ENCODE measurements around the gene A3GALT2. TPM values are rescaled to one million over a fixed set of nuclear protein-coding genes. Genes with fewer than 3 reads are reported as not detected.

A3GALT2 gene
- polyA plus RNA-seq, 3 donors: not detected

GRCh38 chr1:33266766-33267165 is 54.1 kb downstream of the A3GALT2 start:
- Histone ChIP-seq H2AFZ (ENCODE audit: insufficient read depth, low read depth, low read length, poor library complexity, severe bottlenecking) (no peak overlapping the region), H3K27me3 (ENCODE audit: control insufficient read depth in 2 of 2, insufficient read depth in 2 of 2, low read length in 2 of 2) (no peaks in the 10 kb centered on the region), H3K4me1 (ENCODE audit: control insufficient read depth in 1 of 2, insufficient read depth in 2 of 2, low read length in 2 of 2) (no peaks in the 10 kb centered on the region), H3K4me2 (replicated peaks; ENCODE audit: extremely low read depth, low read length, poor library complexity, severe bottlenecking) (no peak overlapping the region), H3K27ac (ENCODE audit: low read depth in 1 of 2, low read length in 2 of 2) (no peak overlapping the region), H3K4me3 (replicated peaks in 1 of 3; ENCODE audit: low read depth in 2 of 3, low read length in 3 of 3) (no peak overlapping the region), H3K9me3 (replicated peaks in 1 of 2; ENCODE audit: control insufficient read depth in 1 of 2, insufficient read depth in 1 of 2, low read length in 2 of 2) (no peaks in the 10 kb centered on the region), H3K36me3 (replicated peaks in 1 of 2; ENCODE audit: control insufficient read depth in 1 of 2, insufficient read depth in 2 of 2, low read length in 2 of 2) (peaks cover 14 to 51% of the 10 kb centered on the region in 2 donors), H3K79me2 (ENCODE audit: insufficient read depth, low read length) (peaks cover 57% of the 10 kb centered on the region), H4K20me1 (ENCODE audit: insufficient read depth, low read length) (peaks cover 99% of the 10 kb centered on the region), H3K9ac (ENCODE audit: insufficient read depth, low read length, poor library complexity, severe bottlenecking) (no peak overlapping the region)
- Mint-ChIP-seq H3K9me3 (no peaks in the 10 kb centered on the region), H3K27me3 (ENCODE audit: low read depth in 3 of 3) (peaks cover 0 to 1% (median 1%) of the 10 kb centered on the region in 3 donors), H3K4me3 (no peak overlapping the region), H3K36me3 (peaks cover 28 to 49% of the 10 kb centered on the region in 2 donors), H3K27ac (no peak overlapping the region), H3K4me1 (peaks cover 4% of the 10 kb centered on the region)
- no peak for TF ChIP-seq CTCF (IDR thresholded peaks at IDR 0.05)
- no peak for DNase-seq
- 84% methylated on average over 4 of the region's 6 CpGs for WGBS (ENCODE audit: insufficient coverage)
- intact Hi-C loops (cut with micrococcal nuclease): no loop called here

- Mint-ChIP-seq H3K9me3 (no peaks in the 10 kb centered on the region), H3K27me3 (ENCODE audit: low read depth in 3 of 3) (peaks cover 0 to 1% (median 1%) of the 10 kb centered on the region in 3 donors), H3K4me3 (no peak overlapping the region), H3K4me1 (peaks cover 8% of the 10 kb centered on the region), H3K36me3 (peaks cover 22 to 41% of the 10 kb centered on the region in 2 donors), H3K27ac (peak overlapping the region in 1 of 7 donors; percentile 43)
- peaks cover 99% of the 10 kb centered on the region for H4K20me1 ChIP-seq (ENCODE audit: insufficient read depth, low read length)
- no peak overlapping the region for H2AFZ ChIP-seq (ENCODE audit: insufficient read depth, low read depth, low read length, poor library complexity, severe bottlenecking)
- no peak for TF ChIP-seq CTCF (IDR thresholded peaks at IDR 0.05)
- no peak overlapping the region for H3K9ac ChIP-seq (ENCODE audit: insufficient read depth, low read length, poor library complexity, severe bottlenecking)
- H3K4me3 ChIP-seq (replicated peaks in 1 of 3; ENCODE audit: low read depth in 2 of 3, low read length in 3 of 3): no peak overlapping the region
- H3K4me1 ChIP-seq (ENCODE audit: control insufficient read depth in 1 of 2, insufficient read depth in 2 of 2, low read length in 2 of 2): no peaks in the 10 kb centered on the region
- DNase-seq: no peak
- peaks cover 65% of the 10 kb centered on the region for H3K79me2 ChIP-seq (ENCODE audit: insufficient read depth, low read length)
- H3K9me3 ChIP-seq (replicated peaks in 1 of 2; ENCODE audit: control insufficient read depth in 1 of 2, insufficient read depth in 1 of 2, low read length in 2 of 2): no peaks in the 10 kb centered on the region
- H3K36me3 ChIP-seq (replicated peaks in 1 of 2; ENCODE audit: control insufficient read depth in 1 of 2, insufficient read depth in 2 of 2, low read length in 2 of 2): peaks cover 12 to 43% of the 10 kb centered on the region in 2 donors
- H3K4me2 ChIP-seq (replicated peaks; ENCODE audit: extremely low read depth, low read length, poor library complexity, severe bottlenecking): no peak overlapping the region
- H3K27ac ChIP-seq (ENCODE audit: low read depth in 1 of 2, low read length in 2 of 2): no peak overlapping the region
- no peaks in the 10 kb centered on the region for H3K27me3 ChIP-seq (ENCODE audit: control insufficient read depth in 2 of 2, insufficient read depth in 2 of 2, low read length in 2 of 2)
- intact Hi-C loops (cut with micrococcal nuclease): no loop called here
- WGBS (ENCODE audit: insufficient coverage): 97% methylated on average over 10 of the region's 10 CpGs
Observed at GRCh38 chr1:33265780-33266605, 54.9 kb downstream of the A3GALT2 start.

All from CD14-positive monocyte (primary cell).